Measurements from ENCODE around the gene COA7.

The COA7 gene

DNA sequence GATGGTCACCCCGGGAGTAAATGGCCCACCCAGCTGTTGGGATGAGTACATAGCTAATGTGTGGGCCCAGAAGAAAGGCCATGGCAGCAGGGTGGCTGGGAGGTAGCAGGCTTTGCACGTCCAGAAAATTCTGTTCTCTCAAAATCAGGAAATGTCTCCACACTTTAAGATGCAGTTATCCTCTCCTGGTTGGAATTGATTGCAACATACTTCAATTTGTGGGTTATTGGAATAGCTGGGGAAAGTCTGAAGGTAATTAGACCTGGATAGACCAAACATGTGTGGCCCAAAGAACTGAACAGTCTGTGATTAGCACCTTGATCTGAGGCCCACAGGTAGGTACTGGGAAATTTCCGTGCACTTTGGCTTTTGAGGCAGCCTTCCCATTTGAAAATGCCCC lies 30.2 kb downstream of the COA7 start:
- DNase-seq, result no peak

DNA sequence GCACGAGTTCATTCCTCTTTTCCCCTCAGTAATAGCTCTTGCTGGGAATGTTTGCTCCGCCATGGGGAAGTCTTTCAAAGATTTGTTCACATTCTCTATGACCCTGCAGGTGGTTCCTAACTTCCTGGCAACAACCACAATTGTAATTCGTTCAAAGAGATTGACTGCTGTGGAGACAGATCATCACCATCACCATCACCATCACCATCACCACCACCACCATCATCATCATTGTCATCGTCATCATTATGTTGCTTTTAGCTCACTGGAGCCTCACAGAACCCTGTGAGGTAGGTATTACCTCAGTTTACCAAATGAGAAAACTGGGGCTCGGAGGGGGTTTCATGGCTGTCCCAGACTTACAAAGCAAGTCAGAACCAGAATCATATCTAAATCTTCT lies 30.9 kb downstream of the COA7 start:
- DNase-seq, result no peak

DNA sequence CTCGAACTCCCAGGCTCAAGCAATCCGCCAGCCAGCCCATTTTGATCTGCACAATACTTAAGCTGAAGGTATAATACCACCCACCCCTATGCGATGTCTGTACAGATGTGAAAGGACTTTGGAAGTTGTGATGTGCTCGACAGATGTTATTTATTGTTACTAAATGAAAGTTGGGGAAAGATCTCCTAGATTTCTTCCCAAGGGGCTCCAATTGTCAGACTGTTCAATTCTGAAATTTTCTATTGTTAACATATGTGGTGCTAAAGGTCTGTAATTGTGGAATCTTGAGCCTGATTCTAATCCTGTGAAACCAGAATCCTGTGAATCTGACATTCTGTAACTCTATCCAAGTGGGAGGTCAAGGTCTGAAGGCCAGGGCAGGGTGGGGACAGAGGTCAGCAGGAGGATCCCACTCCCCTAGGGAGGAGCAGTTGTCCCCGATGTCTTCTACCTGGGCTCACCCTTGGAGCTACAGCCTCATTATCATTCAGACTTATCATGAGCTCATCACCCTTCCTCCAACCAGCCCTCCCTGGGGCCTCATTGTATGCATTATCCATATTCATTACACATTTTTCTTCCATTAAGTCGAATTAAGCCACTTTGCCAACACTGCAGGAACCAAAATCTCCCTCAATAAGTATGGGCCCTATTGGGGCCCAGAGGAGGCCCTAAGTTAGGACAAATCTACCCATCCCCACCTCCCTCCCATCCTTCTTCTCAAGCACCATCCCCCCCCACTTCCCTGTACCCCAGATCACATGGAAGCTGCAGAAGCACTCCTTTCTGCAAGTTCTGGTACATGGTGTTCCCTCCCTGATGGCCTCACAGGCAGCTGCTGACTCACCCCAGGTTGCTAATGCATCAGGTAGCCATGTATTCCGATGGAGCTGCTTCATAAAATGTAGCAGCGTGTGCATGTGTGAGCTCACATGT lies 32.9 kb downstream of the COA7 start:
- no peak for DNase-seq

DNA sequence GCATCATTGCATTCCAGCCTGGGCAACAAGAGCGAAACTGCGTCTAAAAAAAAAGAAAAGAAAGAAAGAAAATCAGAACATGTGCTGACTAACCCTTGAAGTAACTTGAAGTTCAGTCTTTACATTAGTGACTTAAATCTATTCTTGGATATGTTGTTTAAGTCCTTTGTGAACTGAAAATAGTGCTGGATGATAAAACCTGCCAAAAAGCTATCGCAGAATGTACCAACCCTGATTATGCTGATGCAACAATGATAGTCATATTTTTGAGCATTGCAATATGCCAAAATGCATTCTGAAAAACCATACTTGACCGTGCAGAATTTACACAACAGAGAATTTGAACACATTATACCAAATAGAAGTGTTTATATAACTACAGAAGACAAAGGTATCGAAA lies 34.4 kb downstream of the COA7 start:
- DNase-seq, result no peak

DNA sequence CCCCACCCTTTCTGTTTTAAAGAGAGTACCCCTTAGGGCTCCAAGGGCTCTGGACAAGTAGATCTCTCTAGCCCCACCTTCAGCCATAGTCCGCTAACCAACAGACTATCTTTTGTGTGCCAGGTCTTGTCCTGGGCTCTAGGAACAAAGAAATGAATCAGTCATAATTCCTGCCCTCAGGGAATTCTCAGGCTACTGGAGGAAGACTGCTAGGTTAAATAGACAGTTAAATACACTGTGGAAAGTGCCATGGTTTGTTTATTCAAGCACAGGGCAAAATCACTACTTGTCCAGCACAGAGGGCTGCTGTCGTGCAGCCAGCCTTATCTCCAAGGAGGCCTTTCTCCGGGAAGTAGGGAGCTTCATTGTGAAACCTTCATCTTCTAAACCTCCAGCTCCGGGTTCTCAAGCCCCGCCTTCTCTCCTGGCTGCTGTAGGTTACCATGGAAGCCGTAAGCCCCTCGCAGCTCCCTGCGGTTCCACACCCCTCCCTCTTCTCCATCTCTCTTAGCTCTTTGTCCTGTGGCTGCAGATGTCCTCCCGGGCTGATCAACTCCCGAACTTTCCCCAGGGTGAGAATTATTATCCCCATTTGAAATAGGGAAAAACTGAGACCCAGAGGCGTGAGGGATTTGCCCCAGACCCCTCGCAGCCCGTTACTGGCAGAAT lies 35.4 kb downstream of the COA7 start:
- DNase-seq, result no peak

DNA sequence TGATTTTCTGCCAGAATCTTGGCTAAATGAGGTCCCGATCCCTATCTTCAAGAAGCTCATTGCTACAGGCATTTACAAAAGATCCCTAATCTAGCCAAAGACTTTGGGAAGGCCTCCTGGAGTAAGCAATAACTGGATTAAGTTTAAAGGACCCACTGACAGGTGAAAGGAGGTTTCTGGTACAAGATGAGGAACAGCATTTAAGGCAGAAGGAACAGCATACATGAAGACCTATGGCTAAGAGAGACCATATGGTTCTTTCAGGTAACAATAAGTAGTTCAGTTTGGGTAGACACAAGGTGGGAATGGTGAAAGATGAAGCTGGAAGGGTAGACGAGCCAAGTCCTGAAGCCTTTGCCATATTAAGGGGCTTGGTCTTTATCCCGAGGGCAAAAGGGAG lies 37.3 kb downstream of the COA7 start:
- no peak for DNase-seq

DNA sequence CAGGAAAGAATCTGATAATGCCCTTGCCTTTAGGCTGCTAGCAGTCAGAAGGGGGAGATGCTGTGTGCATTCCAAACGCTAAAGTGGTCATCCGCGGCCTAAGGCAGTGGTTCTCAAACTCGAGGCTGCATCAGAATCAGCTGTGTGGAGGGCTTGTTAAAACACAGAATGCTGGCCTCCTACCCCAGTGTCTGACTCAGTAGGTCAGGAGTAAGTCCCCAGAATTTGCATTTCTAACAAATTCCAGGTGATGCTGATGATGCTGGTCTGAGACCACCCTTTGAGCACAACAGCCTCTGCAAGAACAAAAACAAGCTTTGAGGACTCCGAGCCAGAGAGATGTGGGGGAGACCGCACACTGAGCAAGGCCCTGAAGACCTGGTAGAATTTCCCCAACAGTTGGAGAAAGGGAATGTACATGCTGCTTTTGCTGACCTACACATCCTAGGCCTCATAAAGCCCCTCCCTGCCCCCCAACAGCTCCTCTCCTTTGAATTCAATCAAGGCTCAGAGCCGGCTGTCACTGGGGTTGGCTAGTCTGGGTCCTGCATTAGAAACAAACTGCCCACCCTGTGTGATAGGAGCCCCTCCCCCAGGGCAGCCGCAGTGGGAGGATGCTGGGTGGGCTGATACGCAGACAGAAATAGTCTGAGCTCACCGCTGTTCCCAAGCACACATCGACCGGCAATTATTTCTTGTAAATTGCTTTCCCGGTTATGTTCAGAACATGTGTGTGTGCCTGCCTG lies 38.1 kb downstream of the COA7 start:
- DNase-seq, result no peak

DNA sequence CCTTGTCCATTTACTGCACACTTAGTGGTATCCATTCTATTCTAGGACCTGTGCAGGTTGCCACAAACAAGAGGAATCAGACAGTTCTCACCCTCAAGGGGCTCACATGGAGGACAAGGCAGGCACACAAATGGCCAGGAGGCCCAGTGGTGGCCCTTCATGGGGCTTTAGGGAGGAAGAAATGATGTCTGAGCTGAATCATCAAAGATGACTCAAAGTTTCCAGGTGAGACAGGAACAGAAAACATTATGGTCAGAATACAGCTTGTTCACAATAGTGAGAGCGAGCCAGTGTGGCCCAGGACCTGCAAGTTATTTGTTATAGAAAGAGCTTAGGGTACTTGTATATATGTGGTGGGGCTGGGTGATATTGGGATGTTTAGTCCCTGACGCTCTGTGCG lies 38.8 kb downstream of the COA7 start:
- no peak for DNase-seq

DNA sequence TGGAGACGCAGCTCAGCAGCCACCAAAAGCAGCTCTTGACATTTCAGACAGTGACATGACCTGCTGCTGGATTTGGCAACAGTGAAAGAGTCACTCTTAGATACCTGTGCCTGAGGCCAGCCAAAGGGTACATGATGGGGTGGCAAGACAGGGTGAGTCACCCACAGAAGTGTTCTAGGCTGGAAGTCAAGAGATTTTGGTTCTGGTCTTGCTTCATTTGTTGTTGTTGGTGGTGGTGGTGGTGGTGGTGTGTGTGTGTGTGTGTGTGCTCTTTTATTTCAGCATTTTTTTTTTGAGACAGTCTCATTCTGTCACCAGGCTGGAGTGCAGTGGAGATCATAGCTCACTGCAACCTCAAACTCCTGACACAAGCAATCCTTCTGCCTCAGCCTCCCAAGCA lies 39.4 kb downstream of the COA7 start:
- no peak for DNase-seq

DNA sequence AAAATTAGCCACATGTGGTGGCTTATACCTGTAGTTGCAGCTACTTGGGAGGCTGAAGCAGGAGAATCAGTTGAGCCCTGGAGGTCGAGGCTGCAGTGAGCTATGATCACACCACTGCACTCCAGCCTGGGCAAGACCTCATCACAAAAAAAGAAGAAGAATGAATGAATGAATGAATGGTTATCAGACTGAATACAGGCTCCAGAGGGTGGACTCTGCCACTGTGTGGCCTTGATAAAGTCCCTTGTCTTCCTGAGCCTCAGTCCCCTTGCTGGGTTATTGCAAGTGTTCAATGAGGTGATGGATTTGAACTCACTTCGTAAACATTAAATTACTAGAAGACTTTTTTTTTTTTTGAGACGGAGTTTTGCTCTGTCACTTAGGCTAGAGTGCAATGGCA lies 40.4 kb downstream of the COA7 start:
- DNase-seq, result no peak

DNA sequence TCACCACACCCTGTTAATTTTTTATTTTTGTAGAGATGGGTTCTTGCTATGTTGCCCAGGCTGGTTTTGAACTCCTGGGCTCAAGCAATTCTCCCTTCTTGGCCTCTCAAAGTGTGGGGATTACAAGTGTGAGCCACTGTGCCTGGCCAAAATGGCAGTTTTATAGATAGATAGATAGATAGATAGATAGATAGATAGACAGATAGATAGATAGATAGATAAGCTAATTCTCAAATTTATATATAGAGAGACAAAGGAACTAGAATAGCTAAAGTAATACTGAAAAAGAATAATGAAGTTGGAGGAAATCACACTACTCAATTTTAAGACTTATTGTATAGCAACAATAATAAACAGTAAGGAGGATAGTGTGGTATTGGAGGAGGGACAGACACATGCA lies 44.1 kb downstream of the COA7 start:
- no peak for DNase-seq

DNA sequence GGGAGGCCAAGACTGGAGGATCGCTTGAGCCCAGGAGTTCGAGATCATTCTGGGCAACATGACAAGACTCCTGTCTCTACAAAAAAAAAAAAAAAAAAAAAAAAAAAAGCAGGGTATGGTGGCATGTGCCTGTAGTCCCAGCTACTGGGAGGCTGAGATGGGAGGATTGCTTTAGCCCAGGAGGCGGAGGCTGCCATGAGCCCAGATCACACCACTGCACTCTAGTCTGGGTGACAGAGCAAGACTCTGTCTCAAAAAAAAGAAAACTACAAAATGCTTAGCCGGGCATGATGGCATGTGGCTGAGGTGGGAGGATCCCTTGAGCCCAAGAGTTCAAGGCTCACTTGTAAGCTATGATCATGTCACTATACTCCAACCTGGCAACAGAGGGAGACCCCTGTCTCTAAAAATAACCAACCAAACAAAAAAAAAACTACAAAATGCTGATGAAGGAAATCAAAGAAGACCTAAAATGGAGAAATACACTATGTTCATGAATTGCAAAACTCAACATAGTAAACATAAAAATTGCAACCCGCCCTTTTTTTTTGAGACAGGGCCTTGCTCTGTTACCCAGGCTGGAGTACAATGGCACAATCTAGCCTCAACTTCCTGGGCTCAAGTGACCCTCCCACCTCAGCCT lies 44.8 kb downstream of the COA7 start:
- DNase-seq, result no peak

DNA sequence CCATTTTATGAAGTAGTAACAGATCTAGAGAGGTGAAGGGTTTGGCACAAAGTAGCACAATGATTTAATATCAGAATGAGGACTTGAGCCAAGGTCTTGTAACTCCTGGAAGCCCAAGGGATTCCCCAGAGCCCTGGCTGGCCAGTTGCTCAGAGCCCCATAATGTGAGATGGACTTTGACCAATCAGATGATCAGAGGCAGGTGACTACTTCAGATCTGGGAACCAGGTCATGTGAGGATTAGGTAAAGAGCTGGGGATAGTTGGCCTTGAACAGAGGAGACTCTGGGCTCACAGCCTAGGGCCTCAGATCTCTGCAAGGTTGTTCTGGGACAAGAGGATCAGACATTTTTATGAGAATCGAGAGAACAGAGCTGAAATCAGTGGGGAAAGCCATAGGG lies 46.2 kb downstream of the COA7 start:
- DNase-seq, result no peak

DNA sequence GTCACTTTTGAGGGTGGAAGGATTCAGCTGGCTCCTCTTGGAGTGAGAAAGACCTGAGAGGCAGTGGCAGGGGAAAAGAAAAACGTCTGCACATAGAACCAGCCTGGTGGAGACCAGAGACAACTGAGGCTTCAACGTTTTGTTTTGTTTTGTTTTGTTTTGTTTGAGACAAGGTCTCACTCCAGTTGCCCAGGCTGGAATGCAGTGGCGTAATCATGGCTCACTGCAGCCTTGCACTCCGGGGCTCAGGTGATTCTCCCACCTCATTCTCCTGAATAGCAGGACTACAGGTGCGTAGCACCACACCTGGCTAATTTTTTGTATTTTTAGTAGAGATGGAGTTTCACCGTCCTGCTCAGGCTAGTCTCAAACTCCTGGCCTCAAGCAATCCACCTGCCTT lies 52.9 kb downstream of the COA7 start:
- no peak for DNase-seq

DNA sequence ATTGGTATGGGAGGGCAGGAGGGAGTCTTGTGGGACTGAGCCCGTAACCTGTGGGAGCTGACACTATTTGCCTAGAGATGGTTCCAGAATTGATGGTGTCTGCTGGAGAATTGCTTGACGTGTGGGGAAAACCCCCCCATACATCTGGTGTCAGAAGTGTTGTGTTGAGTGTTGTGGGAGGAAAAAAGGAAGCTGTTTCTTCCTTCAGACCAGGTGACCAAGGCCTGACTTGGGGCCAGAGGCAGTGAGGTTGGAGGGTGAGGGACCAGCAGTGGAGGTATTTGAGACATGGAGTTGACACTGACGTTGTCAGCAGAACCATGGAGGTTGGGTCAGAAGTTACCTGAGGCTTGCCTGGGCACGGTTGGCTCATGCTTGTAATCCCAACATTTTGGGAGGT lies 56.8 kb downstream of the COA7 start:
- no peak for DNase-seq

DNA sequence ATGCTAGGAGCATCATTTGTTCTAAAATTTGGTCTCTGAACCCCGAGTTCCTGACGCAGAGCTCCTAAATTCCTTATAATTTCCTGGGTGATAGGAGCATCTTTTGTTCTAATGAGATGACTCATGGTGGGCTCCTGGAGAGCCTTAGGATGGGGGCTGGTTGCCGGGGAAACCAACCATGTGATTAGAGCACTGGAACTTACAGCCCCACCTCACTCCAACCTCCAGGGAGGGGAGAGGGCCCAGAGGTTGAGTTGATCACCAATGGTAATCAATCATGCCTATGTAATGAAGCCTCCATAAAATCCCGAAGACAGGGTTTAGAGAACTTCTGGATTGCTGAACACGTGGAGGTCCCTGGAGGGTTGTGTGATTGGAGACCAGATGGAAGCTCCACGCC lies 57.5 kb downstream of the COA7 start:
- DNase-seq, result no peak

DNA sequence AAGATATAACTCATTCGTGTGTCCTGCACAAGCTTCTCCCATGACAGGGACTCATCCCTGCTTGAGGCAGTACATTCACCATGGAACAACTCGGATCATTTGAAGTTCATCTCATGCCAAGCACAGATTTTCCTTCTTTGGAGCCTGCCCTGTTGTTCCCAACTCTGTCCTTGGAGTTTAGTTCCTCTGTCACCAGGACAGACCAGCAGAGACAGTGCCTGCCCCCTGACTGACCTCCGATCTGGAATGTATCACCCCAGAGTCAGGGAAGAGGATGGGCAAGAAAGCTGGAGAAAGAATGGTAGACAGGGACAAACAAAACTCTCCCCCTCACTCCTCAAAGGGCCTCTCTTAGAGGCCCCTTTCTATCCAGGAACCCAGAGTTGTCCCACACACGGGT lies 60.2 kb downstream of the COA7 start:
- no peak for DNase-seq

DNA sequence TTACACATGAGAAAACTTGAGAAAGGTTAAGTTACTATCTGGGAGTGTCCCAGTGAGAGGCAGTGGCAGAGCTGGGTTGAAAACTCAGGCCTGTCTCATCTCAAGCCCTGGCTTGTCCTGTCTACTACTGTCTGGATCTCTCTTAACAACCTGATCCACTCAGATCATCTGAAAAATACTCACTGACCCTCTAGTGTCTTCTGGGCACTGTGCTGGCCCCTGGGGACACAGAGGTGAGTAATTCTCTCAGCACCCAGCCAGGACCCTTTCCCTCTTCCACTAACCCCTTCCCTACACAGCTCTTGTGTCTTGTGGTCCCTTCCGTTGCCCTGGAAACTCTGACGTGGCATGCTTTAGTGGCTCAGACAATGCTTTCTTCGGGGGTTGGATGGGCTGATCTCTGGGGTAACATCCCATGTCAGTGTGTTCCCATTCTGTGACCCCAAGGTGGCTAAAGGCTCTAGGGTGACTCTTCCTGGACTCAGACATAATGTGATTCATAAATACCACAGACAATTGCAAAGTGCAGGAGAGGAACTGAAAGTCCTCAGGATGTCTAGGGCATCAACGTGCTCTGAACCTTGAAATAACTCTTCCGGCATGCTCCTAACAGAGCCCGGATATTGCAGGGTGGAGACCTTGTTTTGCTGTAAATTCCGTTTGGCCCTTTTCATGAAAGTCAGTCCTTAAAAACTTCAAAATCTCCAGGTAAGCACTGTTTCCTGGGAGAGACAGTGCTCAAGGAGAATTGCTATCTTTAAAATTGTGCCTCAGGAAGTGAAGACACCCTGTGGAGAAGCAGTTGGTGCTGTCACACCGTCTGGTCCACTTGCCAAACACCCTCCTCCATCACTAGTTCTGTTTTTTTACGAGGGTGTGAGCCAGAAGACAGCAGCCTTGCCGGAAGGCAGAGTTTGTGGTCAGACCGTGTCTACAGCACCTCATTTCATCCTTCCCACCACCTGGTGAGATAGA lies 61.1 kb downstream of the COA7 start:
- DNase-seq, result peak in 1 of 2 donors; percentile 74

DNA sequence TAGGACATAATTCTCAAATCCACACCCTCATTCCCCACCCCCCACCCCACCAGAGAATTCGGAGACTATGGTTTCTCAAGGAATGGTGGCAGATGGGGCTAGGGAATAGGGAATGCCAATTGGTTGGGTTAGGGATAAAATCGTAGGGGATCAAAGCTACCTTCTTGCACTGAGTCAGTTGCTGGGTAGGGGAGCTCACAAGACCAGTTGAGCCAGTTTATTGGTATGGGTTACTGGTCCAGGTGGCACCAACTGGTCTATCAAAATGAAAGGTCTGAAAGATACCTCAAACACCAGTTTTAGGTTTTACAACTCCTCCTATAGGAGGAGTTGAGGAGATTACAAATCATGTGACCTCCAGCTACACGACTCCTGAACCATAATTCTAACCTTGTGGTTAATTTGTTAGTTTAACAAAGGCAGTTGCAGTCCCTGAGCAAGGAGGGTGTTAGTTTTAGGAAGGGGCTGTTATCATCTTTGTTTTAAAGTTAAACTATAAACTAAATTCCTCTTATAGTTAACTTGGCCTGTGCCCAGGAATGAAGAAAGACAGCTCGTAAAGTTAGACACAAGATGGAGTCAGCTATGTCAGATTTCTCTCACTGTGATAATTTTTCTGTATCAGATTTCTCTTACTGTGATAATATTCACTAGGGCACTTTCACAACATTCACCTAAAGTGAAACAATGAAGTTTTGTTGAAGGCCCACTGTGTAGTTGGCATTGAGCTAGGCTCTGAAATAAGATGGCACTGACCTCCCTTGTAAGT lies 62.6 kb downstream of the COA7 start:
- DNase-seq, result no peak
